Fibroblast of lung (primary cell): ENCODE results near the gene RPH3AL. TPM values are rescaled to one million over a fixed set of nuclear protein-coding genes. Genes with fewer than 3 reads are reported as not detected.

Source experiments
- DNase-seq, 2 donors: peaks; one replicate each; pipeline versions ENCODE4 v3.0.0 to v3.0.0-alpha.2; 2010; ENCODE audit warnings: low read depth in 2 of 2
- H2AFZ ChIP-seq: 2 replicates; pipeline ENCODE4 v1.5.1; 2012; ENCODE audit warnings: low read length, control low read depth, inconsistent platforms
- H3K27ac ChIP-seq: 2 replicates; pipeline ENCODE4 v1.5.1; 2011; ENCODE audit warnings: low read length, control low read depth; ENCODE audit not compliant: insufficient read depth
- H3K27me3 ChIP-seq: 2 replicates; pipeline ENCODE4 v1.5.1; 2011; ENCODE audit warnings: mild to moderate bottlenecking, low read length; ENCODE audit not compliant: control insufficient read depth, insufficient read depth
- H3K36me3 ChIP-seq: 2 replicates; pipeline ENCODE4 v1.5.1; 2011; ENCODE audit warnings: low read length; ENCODE audit not compliant: control insufficient read depth, insufficient read depth
- H3K4me1 ChIP-seq: 2 replicates; pipeline ENCODE4 v1.5.1; 2011; ENCODE audit warnings: low read length; ENCODE audit not compliant: control insufficient read depth, insufficient read depth; ENCODE audit errors: extremely low read depth
- H3K4me2 ChIP-seq: 2 replicates; pipeline ENCODE4 v1.5.1; 2011; ENCODE audit warnings: low read length, control low read depth; ENCODE audit not compliant: insufficient read depth; ENCODE audit errors: extremely low read depth
- H3K4me3 ChIP-seq, 4 experiments: fragments of 200-600 bp in 1 of 4; sonication (generic) in 1 of 4; replicated peaks in 1 of 4; 2 replicates each; pipeline ENCODE4 v1.5.1; 2011 to 2016; ENCODE audit warnings: low read length in 4 of 4, low read depth in 3 of 4, mild to moderate bottlenecking in 3 of 4, control low read depth in 2 of 4, inconsistent platforms in 1 of 4, mixed read lengths in 1 of 4; ENCODE audit not compliant: insufficient read depth in 1 of 4; ENCODE audit errors: control extremely low read depth in 1 of 4
- H3K79me2 ChIP-seq: 2 replicates; pipeline ENCODE4 v1.5.1; 2012; ENCODE audit warnings: mild to moderate bottlenecking, low read length, inconsistent platforms; ENCODE audit not compliant: control insufficient read depth, insufficient read depth
- H3K9ac ChIP-seq: 2 replicates; pipeline ENCODE4 v1.5.1; 2011; ENCODE audit warnings: mild to moderate bottlenecking, low read length, control low read depth; ENCODE audit not compliant: insufficient read depth
- H3K9me3 ChIP-seq: 2 replicates; pipeline ENCODE4 v1.5.1; 2012; ENCODE audit warnings: low read depth, low read length; ENCODE audit not compliant: control insufficient read depth, insufficient read depth
- H4K20me1 ChIP-seq: 2 replicates; pipeline ENCODE4 v1.5.1; 2011; ENCODE audit warnings: low read length; ENCODE audit not compliant: control insufficient read depth, insufficient read depth; ENCODE audit errors: extremely low read depth
- CTCF ChIP-seq, 2 donors: IDR thresholded peaks in 1 of 2; conservative IDR thresholded peaks in 1 of 2; 1 replicate in 1 of 2; 2 replicates in 1 of 2; pipeline ENCODE4 v1.5.1; 2011 to 2012; ENCODE audit warnings: low read length in 2 of 2, control low read depth in 1 of 2, inconsistent platforms in 1 of 2, low read depth in 1 of 2, mild to moderate bottlenecking in 1 of 2
- EZH2 ChIP-seq: IDR thresholded peaks from 2 replicates; pipeline ENCODE4 v1.5.1; 2012; ENCODE audit warnings: low read length, control low read depth, mild to moderate bottlenecking; ENCODE audit errors: missing control alignments
- polyA plus RNA-seq, 2 donors: library from polyadenylated mRNA; depleted of rRNA in 1 of 2; stranded (reverse) in 1 of 2; unstranded in 1 of 2; fragments of >200 nt; gene quantifications; 2 replicates each; pipeline ENCODE4 v1.2.1, GENCODE V29; 2011 to 2012; ENCODE audit warnings: missing spikeins in 1 of 2
- total RNA-seq: library from RNA; depleted of rRNA; stranded (reverse); fragments of >200 nt; gene quantifications from 2 replicates; pipeline ENCODE4 v1.2.1, GENCODE V29; 2014

RPH3AL gene
- total and polyA plus RNA-seq, 2 donors (not counting 1 experiment from before 2014, with no cell fraction given), result 0.49 to 3.0 TPM

GRCh38 chr17:180381-181244 is 172.0 kb downstream of the RPH3AL start:
- no peak for DNase-seq
- Histone ChIP-seq H3K27ac (no peak overlapping the region), H4K20me1 (no peaks in the 10 kb centered on the region), H3K4me3 (no peak overlapping the region), H3K4me2 (no peak overlapping the region), H3K4me1 (no peaks in the 10 kb centered on the region), H3K9ac (no peak overlapping the region), H3K79me2 (no peaks in the 10 kb centered on the region), H3K9me3 (no peaks in the 10 kb centered on the region), H3K27me3 (peaks cover 19% of the 10 kb centered on the region), H2AFZ (no peak overlapping the region), H3K36me3 (no peaks in the 10 kb centered on the region)
- TF ChIP-seq CTCF (conservative IDR thresholded peaks at IDR 0.05 in 1 of 2, IDR thresholded peaks at IDR 0.05 in 1 of 2; ENCODE audit: low read depth in 1 of 2, low read length in 2 of 2), result no peak
- no peak for TF ChIP-seq EZH2

GRCh38 chr17:179781-180380 is 172.7 kb downstream of the RPH3AL start:
- no peaks in the 10 kb centered on the region for H4K20me1 ChIP-seq
- H3K9ac ChIP-seq, result no peak overlapping the region
- DNase-seq, result no peak
- H3K79me2 ChIP-seq, result no peaks in the 10 kb centered on the region
- H2AFZ ChIP-seq, result no peak overlapping the region
- no peak for TF ChIP-seq CTCF (conservative IDR thresholded peaks at IDR 0.05 in 1 of 2, IDR thresholded peaks at IDR 0.05 in 1 of 2; ENCODE audit: low read depth in 1 of 2, low read length in 2 of 2)
- TF ChIP-seq EZH2, result peak; percentile 60
- H3K27ac ChIP-seq, result no peak overlapping the region
- H3K4me1 ChIP-seq, result no peaks in the 10 kb centered on the region
- no peak overlapping the region for H3K4me2 ChIP-seq
- no peaks in the 10 kb centered on the region for H3K9me3 ChIP-seq
- H3K27me3 ChIP-seq, result peaks cover 19% of the 10 kb centered on the region
- no peaks in the 10 kb centered on the region for H3K36me3 ChIP-seq
- H3K4me3 ChIP-seq, result no peak overlapping the region

- Histone ChIP-seq H4K20me1 (no peaks in the 10 kb centered on the region), H3K27me3 (peaks cover 19% of the 10 kb centered on the region), H3K27ac (no peak overlapping the region), H3K4me1 (no peaks in the 10 kb centered on the region), H3K4me2 (no peak overlapping the region), H3K9ac (no peak overlapping the region), H3K36me3 (no peaks in the 10 kb centered on the region), H3K4me3 (no peak overlapping the region), H3K9me3 (no peaks in the 10 kb centered on the region), H3K79me2 (no peaks in the 10 kb centered on the region), H2AFZ (no peak overlapping the region)
- no peak for DNase-seq
- TF ChIP-seq EZH2 (no peak), CTCF (conservative IDR thresholded peaks at IDR 0.05 in 1 of 2, IDR thresholded peaks at IDR 0.05 in 1 of 2; ENCODE audit: low read depth in 1 of 2, low read length in 2 of 2) (no peak)
Measured at GRCh38 chr17:179066-179432, 173.6 kb downstream of the RPH3AL start.
